Neural progenitor cell (in vitro differentiated cells): ENCODE results near the gene NPHP3. TPM values are rescaled to one million over a fixed set of nuclear protein-coding genes. Genes with fewer than 3 reads are reported as not detected.
"Not testable (repeated sequence)": the region's sequence is repeated elsewhere in the genome, so short reads cannot be mapped to it uniquely, and the experiment has no call there.

Source experiments
- DNase-seq: peaks from one replicate; pipeline ENCODE4 v3.0.0-alpha.2; 2016; ENCODE audit warnings: low spot score
- H2AFZ ChIP-seq: fragments of 200-600 bp; sonication (generic); replicated peaks from 2 replicates; pipeline ENCODE4 v1.6.1; 2016; ENCODE audit warnings: antibody characterized with exemption
- H3F3A ChIP-seq: fragments of 200-600 bp; sonication (generic); 2 replicates; pipeline ENCODE4 v1.6.1; 2016; ENCODE audit warnings: antibody characterized with exemption, low read depth
- H3K27ac ChIP-seq: fragments of 200-600 bp; sonication (generic); 2 replicates; pipeline ENCODE4 v1.5.1; 2016; ENCODE audit warnings: mild to moderate bottlenecking
- H3K27me3 ChIP-seq: fragments of 200-600 bp; sonication (generic); 2 replicates; pipeline ENCODE4 v1.6.1; 2016; ENCODE audit warnings: mild to moderate bottlenecking, moderate library complexity
- H3K36me3 ChIP-seq: fragments of 200-600 bp; sonication (generic); 2 replicates; pipeline ENCODE4 v1.5.1; 2016
- H3K4me1 ChIP-seq: fragments of 200-600 bp; sonication (generic); 2 replicates; pipeline ENCODE4 v1.6.1; 2016; ENCODE audit warnings: mixed run types
- H3K4me2 ChIP-seq: fragments of 200-600 bp; sonication (generic); 2 replicates; pipeline ENCODE4 v1.6.1; 2016
- H3K4me3 ChIP-seq: fragments of 200-600 bp; sonication (generic); 2 replicates; pipeline ENCODE4 v1.5.1; 2016
- H3K79me2 ChIP-seq: fragments of 200-600 bp; sonication (generic); 2 replicates; pipeline ENCODE4 v1.6.1; 2016; ENCODE audit warnings: low read depth
- H3K9ac ChIP-seq: fragments of 200-600 bp; sonication (generic); 2 replicates; pipeline ENCODE4 v1.6.1; 2016
- H3K9me3 ChIP-seq: fragments of 200-600 bp; sonication (generic); 2 replicates; pipeline ENCODE4 v1.5.1; 2016; ENCODE audit warnings: low read depth
- H4K20me1 ChIP-seq: fragments of 200-600 bp; sonication (generic); 2 replicates; pipeline ENCODE4 v1.6.1; 2016; ENCODE audit warnings: low read depth
- H3K27ac Mint-ChIP-seq: 3 replicates; pipeline ENCODE4 v1.8.0; 2021; ENCODE audit warnings: mixed read lengths
- H3K27me3 Mint-ChIP-seq: 2 replicates; pipeline ENCODE4 v1.8.0; 2022; ENCODE audit warnings: low read depth, mild to moderate bottlenecking, inconsistent platforms, moderate library complexity, mixed read lengths; ENCODE audit not compliant: insufficient read depth
- H3K36me3 Mint-ChIP-seq: 3 replicates; pipeline ENCODE4 v1.8.0; 2021; ENCODE audit warnings: mixed read lengths
- H3K4me1 Mint-ChIP-seq: 3 replicates; pipeline ENCODE4 v1.8.0; 2021; ENCODE audit warnings: mixed read lengths
- H3K4me3 Mint-ChIP-seq: 3 replicates; pipeline ENCODE4 v1.8.0; 2021; ENCODE audit warnings: mild to moderate bottlenecking, moderate library complexity, mixed read lengths
- H3K9me3 Mint-ChIP-seq: 3 replicates; pipeline ENCODE4 v1.8.0; 2020; ENCODE audit warnings: mixed read lengths
- CTCF ChIP-seq: fragments of 200-600 bp; sonication (generic); IDR thresholded peaks from 2 replicates; pipeline ENCODE4 v1.5.1; 2017; ENCODE audit warnings: antibody characterized with exemption, mild to moderate bottlenecking
- EZH2 ChIP-seq: fragments of 200-600 bp; sonication (generic); IDR thresholded peaks from 2 replicates; pipeline ENCODE4 v1.6.1; 2017; ENCODE audit warnings: antibody characterized with exemption, mild to moderate bottlenecking, moderate library complexity
- EZH2phosphoT487 ChIP-seq: fragments of 200-600 bp; sonication (generic); IDR thresholded peaks from 2 replicates; pipeline ENCODE4 v1.6.1; 2017; ENCODE audit warnings: antibody characterized with exemption
- total RNA-seq: library from RNA; depleted of rRNA; stranded (reverse); fragments of >200 nt; gene quantifications from 2 replicates; pipeline ENCODE4 v1.2.3, GENCODE V29; 2015; ENCODE audit warnings: low replicate concordance

NPHP3 gene
- total RNA-seq, 1 donor from 2014 or later = 73.1 TPM

GRCh38 chr3:132643366-132643765 is 78.8 kb downstream of the NPHP3 start:
- peaks cover 6% of the 10 kb centered on the region for H3K4me1 ChIP-seq
- no peaks in the 10 kb centered on the region for H3K36me3 ChIP-seq
- H3K9me3 ChIP-seq = no peaks in the 10 kb centered on the region
- H3K4me2 ChIP-seq = no peak overlapping the region
- peaks cover 5% of the 10 kb centered on the region for H3K36me3 Mint-ChIP-seq
- H3K4me3 ChIP-seq = no peak overlapping the region
- no peak overlapping the region for H3K4me3 Mint-ChIP-seq
- TF ChIP-seq EZH2 = no peak
- no peak for TF ChIP-seq CTCF
- TF ChIP-seq EZH2phosphoT487 = no peak
- H3K27me3 Mint-ChIP-seq = no peaks in the 10 kb centered on the region
- no peak overlapping the region for H3K27ac ChIP-seq
- no peaks in the 10 kb centered on the region for H3K79me2 ChIP-seq
- H3K9ac ChIP-seq = no peak overlapping the region
- no peaks in the 10 kb centered on the region for H3K27me3 ChIP-seq
- H2AFZ ChIP-seq = no peak overlapping the region
- H3F3A ChIP-seq = peaks cover 6% of the 10 kb centered on the region
- H3K9me3 Mint-ChIP-seq = no peaks in the 10 kb centered on the region
- H3K27ac Mint-ChIP-seq = no peak overlapping the region
- no peaks in the 10 kb centered on the region for H3K4me1 Mint-ChIP-seq
- H4K20me1 ChIP-seq = no peaks in the 10 kb centered on the region
- no peak for DNase-seq

GRCh38 chr3:132642539-132642847 is 79.7 kb downstream of the NPHP3 start:
- H3F3A ChIP-seq = peaks cover 6% of the 10 kb centered on the region
- H4K20me1 ChIP-seq = no peaks in the 10 kb centered on the region
- TF ChIP-seq EZH2 = no peak
- no peak for TF ChIP-seq CTCF
- TF ChIP-seq EZH2phosphoT487 = no peak

GRCh38 chr3:132641837-132642538 is 80.2 kb downstream of the NPHP3 start:
- H3K27me3 Mint-ChIP-seq = no peaks in the 10 kb centered on the region
- H3K9me3 Mint-ChIP-seq = no peaks in the 10 kb centered on the region
- no peaks in the 10 kb centered on the region for H3K4me1 Mint-ChIP-seq
- no peak overlapping the region for H3K4me2 ChIP-seq
- peaks cover 6% of the 10 kb centered on the region for H3K4me1 ChIP-seq
- H3K27ac Mint-ChIP-seq = no peak overlapping the region
- peak; percentile 28 for DNase-seq
- peaks cover 5% of the 10 kb centered on the region for H3K36me3 ChIP-seq
- no peak overlapping the region for H2AFZ ChIP-seq
- no peak overlapping the region for H3K27ac ChIP-seq
- peaks cover 6% of the 10 kb centered on the region for H3F3A ChIP-seq
- no peak overlapping the region for H3K4me3 ChIP-seq
- H3K4me3 Mint-ChIP-seq = no peak overlapping the region
- no peaks in the 10 kb centered on the region for H3K9me3 ChIP-seq
- no peaks in the 10 kb centered on the region for H3K27me3 ChIP-seq
- no peaks in the 10 kb centered on the region for H3K79me2 ChIP-seq
- no peak overlapping the region for H3K9ac ChIP-seq
- H4K20me1 ChIP-seq = no peaks in the 10 kb centered on the region
- peaks cover 5% of the 10 kb centered on the region for H3K36me3 Mint-ChIP-seq
- peak; percentile 83 for TF ChIP-seq CTCF
- no peak for TF ChIP-seq EZH2phosphoT487

More at GRCh38 chr3:132642539-132642847, 79.7 kb downstream of the NPHP3 start:
- peaks cover 6% of the 10 kb centered on the region for H3K4me1 ChIP-seq
- Mint-ChIP-seq H3K4me3 (no peak overlapping the region), H3K9me3 (no peaks in the 10 kb centered on the region), H3K27ac (no peak overlapping the region), H3K27me3 (no peaks in the 10 kb centered on the region), H3K4me1 (no peaks in the 10 kb centered on the region), H3K36me3 (peaks cover 5% of the 10 kb centered on the region)
- DNase-seq = no peak
- H3K27ac ChIP-seq = no peak overlapping the region
- H3K79me2 ChIP-seq = no peaks in the 10 kb centered on the region
- H3K36me3 ChIP-seq = peaks cover 5% of the 10 kb centered on the region
- H2AFZ ChIP-seq = no peak overlapping the region
- H3K9me3 ChIP-seq = no peaks in the 10 kb centered on the region
- no peak overlapping the region for H3K4me3 ChIP-seq
- no peak overlapping the region for H3K4me2 ChIP-seq
- H3K9ac ChIP-seq = no peak overlapping the region
- H3K27me3 ChIP-seq = no peaks in the 10 kb centered on the region

GRCh38 chr3:132641427-132641826 is 80.8 kb downstream of the NPHP3 start:
- H2AFZ ChIP-seq, H3F3A ChIP-seq, H3K9me3 ChIP-seq, H3K4me2 ChIP-seq, DNase-seq, H3K4me3 ChIP-seq, H3K36me3 Mint-ChIP-seq, H3K79me2 ChIP-seq, H3K9me3 Mint-ChIP-seq, H3K27me3 Mint-ChIP-seq, H3K27ac ChIP-seq, H4K20me1 ChIP-seq, H3K27me3 ChIP-seq, H3K36me3 ChIP-seq, H3K9ac ChIP-seq, H3K4me1 Mint-ChIP-seq, H3K4me1 ChIP-seq, H3K4me3 Mint-ChIP-seq, H3K27ac Mint-ChIP-seq: not testable (repeated sequence)
